Myometrial cell (primary cell): Measurements from ENCODE around the gene FZD8. TPM values are rescaled to one million over a fixed set of nuclear protein-coding genes. Genes with fewer than 3 reads are reported as not detected.

Experiments
- total RNA-seq: library from RNA; depleted of rRNA; stranded (reverse); fragments of >200 nt; gene quantifications from 2 replicates; pipeline ENCODE4 v1.2.3, GENCODE V29; 2015

FZD8 gene
- 1.8 and 2.0 TPM in 2 replicates for total RNA-seq

DNA sequence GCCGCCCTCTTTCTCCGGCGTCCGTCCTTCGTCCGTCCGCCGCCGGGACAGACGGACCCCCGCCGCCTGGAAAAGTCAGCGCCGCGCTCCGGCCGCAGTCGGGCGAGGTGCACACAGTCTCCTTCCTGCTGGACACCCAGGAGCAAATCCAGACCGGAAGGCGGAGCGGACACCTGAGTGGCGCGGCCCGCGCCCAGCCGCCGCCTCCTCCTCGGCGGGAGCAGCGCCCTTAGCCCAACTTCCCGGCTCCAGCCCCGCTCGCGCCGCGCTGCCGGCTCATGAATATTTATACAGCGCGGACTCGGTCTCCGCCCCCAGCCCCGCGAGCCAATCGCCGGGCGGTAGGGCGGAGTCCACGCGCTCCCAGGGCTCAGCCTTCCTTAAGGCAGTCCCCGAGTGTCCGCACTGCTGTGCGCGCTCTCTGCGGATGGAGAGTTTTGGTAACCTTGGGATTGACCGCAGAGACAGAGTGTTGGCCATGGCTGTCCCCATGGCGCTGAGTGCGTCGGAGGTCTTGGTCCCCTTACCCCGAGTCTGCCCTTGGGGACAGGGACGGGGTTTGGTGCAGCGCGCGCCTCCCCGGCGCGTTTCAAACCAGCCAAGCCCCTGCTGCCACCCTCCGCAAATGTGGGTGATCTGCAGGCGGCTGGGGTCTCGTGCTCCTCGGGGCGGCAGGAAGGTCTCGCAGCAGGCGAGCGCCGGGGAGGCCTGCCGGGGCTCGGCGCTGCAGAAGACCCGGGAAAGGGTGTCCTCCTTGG lies at the start of gene FZD8:
Gene FZD8 (minus strand): TSS at position 262 of the 758 bp plus-strand sequence. CDS start 867 bp downstream, outside the sequence.

DNA sequence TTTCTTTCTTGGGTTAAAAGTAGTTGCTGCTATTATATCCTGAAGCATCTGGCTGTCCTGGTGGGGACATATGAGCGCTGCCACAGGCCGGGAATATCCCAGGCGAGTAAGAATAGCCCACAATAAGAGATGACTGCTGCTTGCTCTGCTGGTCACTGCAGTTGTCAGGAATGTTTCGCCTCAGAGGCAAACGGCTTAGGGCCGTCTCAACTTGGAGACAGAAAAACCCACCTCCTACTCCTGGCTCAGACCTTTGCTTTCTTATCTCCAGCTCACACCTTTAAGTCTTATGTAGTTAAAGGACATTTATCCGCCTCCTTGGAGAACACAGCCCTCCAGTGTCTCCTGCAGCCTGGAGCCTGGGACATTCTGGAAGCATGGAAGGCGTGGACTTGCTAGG lies 36.9 kb downstream of the FZD8 start, which contains the start of gene GJD4:
Gene GJD4 (plus strand): TSS at position 151 of the 400 bp plus-strand sequence. CDS start 227 bp downstream, at position 378.

Other genes with a start within 250 kb of the FZD8 start
- gene GJD4, start 37.0 kb downstream of the FZD8 start, total RNA-seq: not detected in 2 replicates